Kidney epithelial cell (primary cell): ENCODE measurements around the gene CEP120. TPM values are rescaled to one million over a fixed set of nuclear protein-coding genes. Genes with fewer than 3 reads are reported as not detected.

Source experiments
- DNase-seq: peaks from one replicate; pipeline ENCODE4 v3.0.0-alpha.2; 2010; ENCODE audit warnings: low read depth
- H3K27me3 ChIP-seq: 2 replicates; pipeline ENCODE4 v1.6.0; 2011; ENCODE audit warnings: low read length; ENCODE audit not compliant: control insufficient read depth, insufficient read depth
- H3K36me3 ChIP-seq: 2 replicates; pipeline ENCODE4 v1.5.1; 2011; ENCODE audit warnings: low read length; ENCODE audit not compliant: control insufficient read depth, insufficient read depth
- H3K4me3 ChIP-seq: 2 replicates; pipeline ENCODE4 v1.5.1; 2011; ENCODE audit warnings: low read depth, mild to moderate bottlenecking, control low read depth, low read length
- CTCF ChIP-seq: IDR thresholded peaks from 2 replicates; pipeline ENCODE4 v1.5.1; 2011; ENCODE audit warnings: mild to moderate bottlenecking, moderate library complexity, low read length, control low read depth, inconsistent platforms; ENCODE audit not compliant: insufficient read depth, poor library complexity, severe bottlenecking
- total RNA-seq: library from RNA; depleted of rRNA; stranded (reverse); fragments of >200 nt; gene quantifications from 2 replicates; pipeline ENCODE4 v1.2.3, GENCODE V29; 2015

Gene CEP120
- total RNA-seq, 1 donor from 2014 or later = 20.1 TPM

- no peak overlapping the region for H3K4me3 ChIP-seq
- H3K36me3 ChIP-seq = no peaks in the 10 kb centered on the region
- no peak for DNase-seq
- no peak for TF ChIP-seq CTCF
- H3K27me3 ChIP-seq = no peaks in the 10 kb centered on the region
Measured at GRCh38 chr5:123441408-123441807, 18.2 kb upstream of the CEP120 start.

GRCh38 chr5:123440456-123441181, 17.4 kb upstream of the CEP120 start:
- Histone ChIP-seq H3K27me3 (no peaks in the 10 kb centered on the region), H3K36me3 (no peaks in the 10 kb centered on the region), H3K4me3 (no peak overlapping the region)
- no peak for DNase-seq
- TF ChIP-seq CTCF = no peak

DNA sequence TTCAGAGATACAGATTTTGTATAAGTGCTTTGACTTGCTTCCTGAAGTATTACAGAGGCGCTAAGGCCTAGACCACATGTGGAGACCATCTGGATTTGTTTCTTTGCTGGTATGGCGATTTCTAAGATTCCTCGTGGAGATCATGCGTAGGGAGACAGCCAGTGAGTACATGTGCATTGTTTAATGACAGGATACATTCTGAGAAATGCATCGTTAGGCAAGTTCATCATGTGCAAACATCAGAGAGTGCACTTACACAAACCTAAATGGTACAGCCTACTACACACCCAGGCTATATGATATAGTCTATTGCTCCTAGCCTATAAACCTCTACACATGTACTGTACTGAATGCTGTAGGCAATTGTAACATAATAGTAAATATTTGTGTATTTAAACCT, 16.5 kb upstream of the CEP120 start:
- TF ChIP-seq CTCF = no peak
- no peaks in the 10 kb centered on the region for H3K27me3 ChIP-seq
- DNase-seq = no peak
- H3K36me3 ChIP-seq = no peaks in the 10 kb centered on the region
- H3K4me3 ChIP-seq = no peak overlapping the region

DNA sequence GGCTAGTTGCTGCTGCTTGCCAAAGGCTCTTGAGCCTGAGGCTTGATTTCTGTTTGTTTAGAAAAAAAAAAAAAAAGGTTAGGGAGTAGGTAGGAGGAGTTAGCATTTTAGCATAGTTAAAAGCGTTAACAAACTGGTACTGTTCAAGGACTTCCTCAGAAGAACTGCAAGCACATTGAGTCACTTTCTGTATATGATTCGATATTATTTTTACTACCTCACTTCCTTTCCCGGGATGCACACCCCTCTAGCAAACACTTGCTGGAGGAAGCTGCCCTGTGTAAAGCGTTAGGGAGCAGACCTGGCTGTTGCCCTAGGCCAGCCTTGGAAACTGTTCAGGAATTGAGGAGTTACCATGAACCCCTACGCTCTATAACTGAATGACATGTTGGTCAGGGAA, 15.7 kb upstream of the CEP120 start:
- Histone ChIP-seq H3K4me3 (no peak overlapping the region), H3K27me3 (no peaks in the 10 kb centered on the region), H3K36me3 (no peaks in the 10 kb centered on the region)
- DNase-seq = no peak
- TF ChIP-seq CTCF = no peak

DNA sequence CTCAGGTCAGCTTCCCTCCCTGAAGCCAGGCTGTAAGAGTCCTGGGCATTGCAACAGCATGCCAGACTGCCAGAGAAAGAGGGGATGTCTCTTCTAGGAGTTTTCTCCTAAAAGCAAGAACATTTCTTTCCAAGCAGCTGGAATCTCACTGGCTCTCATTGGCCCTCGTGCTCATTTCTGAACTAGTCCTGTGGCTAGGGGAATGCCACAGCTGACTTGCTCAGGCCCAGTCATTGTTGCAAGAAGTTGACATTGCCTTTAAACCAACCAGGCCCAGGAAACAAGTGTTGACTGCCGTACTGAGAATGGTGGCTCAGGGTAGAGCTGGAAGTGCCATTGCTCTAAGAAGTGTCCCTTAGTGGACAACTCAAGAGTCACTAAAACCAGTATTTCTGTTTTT, 15.0 kb upstream of the CEP120 start:
- DNase-seq = no peak
- Histone ChIP-seq H3K36me3 (no peaks in the 10 kb centered on the region), H3K4me3 (no peak overlapping the region), H3K27me3 (no peaks in the 10 kb centered on the region)
- no peak for TF ChIP-seq CTCF

- no peak for DNase-seq
- H3K36me3 ChIP-seq = no peaks in the 10 kb centered on the region
- no peak overlapping the region for H3K4me3 ChIP-seq
- TF ChIP-seq CTCF = no peak
- no peaks in the 10 kb centered on the region for H3K27me3 ChIP-seq
Measured at GRCh38 chr5:123436201-123436600, 13.0 kb upstream of the CEP120 start.
